ENCODE data around the gene ZNF518B. TPM values are rescaled to one million over a fixed set of nuclear protein-coding genes. Genes with fewer than 3 reads are reported as not detected.

The ZNF518B gene
- total RNA-seq (2011; cell fraction: chromatin; rRNA removed; ENCODE audit: low replicate concordance) = 40.6 and 103 TPM in 2 replicates
- total RNA-seq (2011; cell fraction: nucleolus; rRNA removed) = 31.4 and 40.7 TPM in 2 replicates
- total RNA-seq (2011; cell fraction: nucleoplasm; rRNA removed) = 63.0 and 83.7 TPM in 2 replicates
- total RNA-seq (2014; rRNA removed) (35.1 and 37.5 TPM in 2 replicates), total RNA-seq (2014; rRNA removed; fragmentation: Illumina TruSeq; extraction: Trizol) (47.4 and 51.9 TPM in 2 replicates), total RNA-seq (2015; rRNA removed; fragmentation: Illumina TruSeq; extraction: Trizol) (44.0 and 48.9 TPM in 2 replicates), total RNA-seq (2021) (38.1 and 38.4 TPM in 2 replicates), polyA plus RNA-seq (2011; rRNA removed) (29.4 and 48.1 TPM in 2 replicates), polyA plus RNA-seq (2014; fragmentation: Illumina TruSeq; extraction: Trizol) (24.6 and 28.8 TPM in 2 replicates), polyA plus RNA-seq (2014; fragmentation: Nextera tagmentation; extraction: Ambion mirVana) (10 to 100 TPM; 13.1 TPM), polyA plus RNA-seq (2014; rRNA removed) (19.3 and 19.8 TPM in 2 replicates), polyA minus RNA-seq (2011; rRNA and poly(A)+ RNA removed) (113 and 141 TPM in 2 replicates), Bru-seq, nascent RNA (percentile 93 among the genes with signal in this experiment), BruChase-seq, experiment 1, labeled RNA remaining after a 2-hour chase (percentile 90 among the genes with signal in this experiment), BruChase-seq, experiment 2, labeled RNA remaining after a 6-hour chase (percentile 93 among the genes with signal in this experiment)
- 12.8 and 16.8 TPM in 2 replicates for polyA plus RNA-seq (2011; cell fraction: cytosol; rRNA removed)
- polyA plus RNA-seq (2011; cell fraction: nucleus; rRNA removed) = 31.7 and 31.8 TPM in 2 replicates
- polyA plus RNA-seq (2012) = 16.6 and 17.1 TPM in 2 replicates
- 38.1 and 55.9 TPM in 2 replicates for polyA minus RNA-seq (2011; cell fraction: cytosol; rRNA and poly(A)+ RNA removed)
- polyA minus RNA-seq (2011; cell fraction: nucleus; rRNA and poly(A)+ RNA removed) = 84.6 and 128 TPM in 2 replicates
- long read RNA-seq, experiment 1, full-length matches to known transcripts = 39 of 142 reads
- long read RNA-seq, experiment 1, partial matches to known transcripts = 7 of 142 reads
- long read RNA-seq, experiment 1, other reads (novel, unspliced or antisense) = 96 of 142 reads
- long read RNA-seq, experiment 2, full-length matches to known transcripts = 6 of 31 reads
- long read RNA-seq, experiment 2, partial matches to known transcripts = 1 of 31 reads
- long read RNA-seq, experiment 2, other reads (novel, unspliced or antisense) = 24 of 31 reads
- long read RNA-seq, experiment 3, full-length matches to known transcripts = 13 of 26 reads
- long read RNA-seq, experiment 3, partial matches to known transcripts = 0 of 26 reads
- long read RNA-seq, experiment 3, other reads (novel, unspliced or antisense) = 13 of 26 reads

GRCh38 chr4:10457255-10457801, at the start of gene ZNF518B:
Gene ZNF518B (minus strand): TSS chr4:10457426. CDS start chr4:10446328, 11,098 bp downstream.
- CTCF ChIA-PET (ENCODE audit: low intra/inter-chr PET ratio) = no interaction called here
- intact Hi-C loops (cut with micrococcal nuclease) (loop anchor here (5.0 kb wide), 2 partner anchors 45 to 285 kb away; no protein-coding TSS in a partner anchor), in situ Hi-C loops (cut with MboI) (no loop called here)
- H3K9me1 ChIP-seq (ENCODE audit: control insufficient read depth, insufficient read depth, low read length) = no peaks in the 10 kb centered on the region
- peak within 1 kb of the TSS; percentile 70 to 94 for H3K9ac ChIP-seq (ENCODE audit: insufficient read depth in 1 of 2, low read depth in 2 of 2, low read length in 2 of 2)
- H3K36me3 ChIP-seq (ENCODE audit: control insufficient read depth, insufficient read depth, low read length) = peaks cover 46% of the 10 kb centered on the region
- peaks cover 17 to 34% of the 10 kb centered on the region in 2 experiments; a peak in 4 of 5 replicates for H3K4me1 ChIP-seq (replicated peaks in 1 of 2; ENCODE audit: control insufficient read depth in 2 of 2, insufficient read depth in 2 of 2, low read length in 2 of 2)
- H3K79me2 ChIP-seq (ENCODE audit: control insufficient read depth, insufficient read depth, low read length) = peaks cover 87% of the 10 kb centered on the region
- peak within 1 kb of the TSS; percentile 86 for H3K27ac ChIP-seq (ENCODE audit: extremely low read depth, low read depth, low read length)
- H3K4me2 ChIP-seq (ENCODE audit: insufficient read depth, low read length) = peak within 1 kb of the TSS; percentile 93
- no peaks in the 10 kb centered on the region for H3K27me3 ChIP-seq (ENCODE audit: control insufficient read depth in 2 of 2, insufficient read depth in 2 of 2, low read length in 2 of 2)
- 23% methylated on average over 32 of the region's 60 CpGs for WGBS (ENCODE audit: insufficient coverage, low coverage, missing lambda C conversion rate)
- H2AFZ ChIP-seq (ENCODE audit: low read depth, low read length) = peak within 1 kb of the TSS; percentile 70
- H4K20me1 ChIP-seq (replicated peaks; ENCODE audit: control insufficient read depth, insufficient read depth, low read length) = no peaks in the 10 kb centered on the region
- FAIRE-seq = no peak
- H3K4me3 ChIP-seq = peak within 1 kb of the TSS; percentile 51
- DNase-seq (ENCODE audit: extremely low read depth in 1 of 4, low spot score in 3 of 4) = peak; percentile 85 to 90 (median 86)
- POLR2A ChIA-PET = interaction anchor here (0.8 to 2.9 kb wide), 5 partner anchors 113 to 339 kb away, joined by 3 to 19 read pairs (median 3); partner anchors contain the start of gene WDR1
- ATAC-seq = peak; percentile 78
- no peaks in the 10 kb centered on the region; the same call in 1 of the 2 replicates for H3K9me3 ChIP-seq (replicated peaks; ENCODE audit: control insufficient read depth, insufficient read depth, low read depth, low read length)
- no TSS peak for BruUV-seq (replicated peaks)
- 0 out of 2 replicates have a peak, but pooled peaks have one; percentile 78 for TF ChIP-seq RREB1 (CRISPR knock-in tag; IDR thresholded peaks at IDR 0.05)
- TF ChIP-seq ETV1 (tag; conservative IDR thresholded peaks at IDR 0.05; ENCODE audit: low read depth) = no peak
- TF ChIP-seq PHF8 (IDR thresholded peaks at IDR 0.05; ENCODE audit: borderline replicate concordance, low read length) = peak; percentile 59; the same call in 1 of the 2 replicates
- peak; percentile 4; the same call in 1 of the 2 replicates for TF ChIP-seq ZBTB7A (IDR thresholded peaks at IDR 0.05; ENCODE audit: borderline replicate concordance, control insufficient read depth, low read depth, low read length)
- TF ChIP-seq YY1 (IDR thresholded peaks at IDR 0.05; ENCODE audit: borderline replicate concordance in 1 of 3, control insufficient read depth in 1 of 3, extremely low read depth in 1 of 3, insufficient read depth in 3 of 3, insufficient read length in 1 of 3, insufficient replicate concordance in 2 of 3, low read depth in 1 of 3, low read length in 2 of 3) = peak in 1 of 3 experiments; percentile 28
- peak; percentile 71 for TF ChIP-seq RBFOX2 (IDR thresholded peaks at IDR 0.05; ENCODE audit: low read depth, low read length)
- TF ChIP-seq RB1 (IDR thresholded peaks at IDR 0.05; ENCODE audit: low read depth) = 0 out of 2 replicates have a peak, but pooled peaks have one; percentile 19
- TF ChIP-seq ZFX (CRISPR knock-in tag; IDR thresholded peaks at IDR 0.05) = peak; percentile 54; the same call in 1 of the 2 replicates

Measured in K562 (cell line).